Esophagus squamous epithelium (tissue), 4 donors: Measurements from ENCODE around the gene CSNK2A2.

Experiments used
- POLR2A ChIP-seq, 4 donors: fragments of 450-650 bp; IDR thresholded peaks; one replicate each; pipeline ENCODE4 v1.6.1; 2017; ENCODE audit warnings: antibody characterized with exemption in 4 of 4, mild to moderate bottlenecking in 4 of 4, moderate library complexity in 3 of 4
- TF ChIP-seq, protein P1 (sequence below), 6 experiments: fragments of 450-650 bp in 4 of 6; fragments of 200-600 bp in 2 of 6; sonication (generic) in 2 of 6; IDR thresholded peaks; one replicate each; pipeline ENCODE4 v1.5.1; 2016 to 2019; ENCODE audit warnings: antibody characterized with exemption in 6 of 6, mild to moderate bottlenecking in 4 of 6, moderate library complexity in 4 of 6

GRCh38 chr16:58176608-58177352 lies 21.1 kb downstream of the CSNK2A2 start:
- TF ChIP-seq, protein P1, sequence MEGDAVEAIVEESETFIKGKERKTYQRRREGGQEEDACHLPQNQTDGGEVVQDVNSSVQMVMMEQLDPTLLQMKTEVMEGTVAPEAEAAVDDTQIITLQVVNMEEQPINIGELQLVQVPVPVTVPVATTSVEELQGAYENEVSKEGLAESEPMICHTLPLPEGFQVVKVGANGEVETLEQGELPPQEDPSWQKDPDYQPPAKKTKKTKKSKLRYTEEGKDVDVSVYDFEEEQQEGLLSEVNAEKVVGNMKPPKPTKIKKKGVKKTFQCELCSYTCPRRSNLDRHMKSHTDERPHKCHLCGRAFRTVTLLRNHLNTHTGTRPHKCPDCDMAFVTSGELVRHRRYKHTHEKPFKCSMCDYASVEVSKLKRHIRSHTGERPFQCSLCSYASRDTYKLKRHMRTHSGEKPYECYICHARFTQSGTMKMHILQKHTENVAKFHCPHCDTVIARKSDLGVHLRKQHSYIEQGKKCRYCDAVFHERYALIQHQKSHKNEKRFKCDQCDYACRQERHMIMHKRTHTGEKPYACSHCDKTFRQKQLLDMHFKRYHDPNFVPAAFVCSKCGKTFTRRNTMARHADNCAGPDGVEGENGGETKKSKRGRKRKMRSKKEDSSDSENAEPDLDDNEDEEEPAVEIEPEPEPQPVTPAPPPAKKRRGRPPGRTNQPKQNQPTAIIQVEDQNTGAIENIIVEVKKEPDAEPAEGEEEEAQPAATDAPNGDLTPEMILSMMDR (IDR thresholded peaks at IDR 0.05) = no peak
- no peak for TF ChIP-seq POLR2A (IDR thresholded peaks at IDR 0.05)
